ENCODE results near the gene SYT2.
"Not testable (repeated sequence)": the region's sequence is repeated elsewhere in the genome, so short reads cannot be mapped to it uniquely, and the experiment has no call there.

SYT2 gene

GRCh38 chr1:202567738-202568137, 142.5 kb downstream of the SYT2 start:
- no peak for FAIRE-seq

GRCh38 chr1:202565890-202566602, 144.2 kb downstream of the SYT2 start:
- no peak for FAIRE-seq

- no peak for FAIRE-seq
Observed at GRCh38 chr1:202564958-202565495, 145.2 kb downstream of the SYT2 start.

- FAIRE-seq: no peak
Observed at GRCh38 chr1:202563818-202564217, 146.4 kb downstream of the SYT2 start.

GRCh38 chr1:202562444-202563060, 147.7 kb downstream of the SYT2 start:
- FAIRE-seq: no peak

- FAIRE-seq: no peak
Observed at GRCh38 chr1:202561726-202562443, 148.4 kb downstream of the SYT2 start.

- FAIRE-seq: no peak
Observed at GRCh38 chr1:202561240-202561639, 149.0 kb downstream of the SYT2 start.

- not testable (repeated sequence) for FAIRE-seq
Observed at GRCh38 chr1:202557662-202558061, 152.6 kb downstream of the SYT2 start.

- peak; percentile 66 for FAIRE-seq
Observed at GRCh38 chr1:202556037-202556436, 154.2 kb downstream of the SYT2 start.

- peak; percentile 91 for FAIRE-seq
Observed at GRCh38 chr1:202554619-202555018, 155.6 kb downstream of the SYT2 start.

GRCh38 chr1:202553560-202554038, 156.7 kb downstream of the SYT2 start:
- FAIRE-seq: no peak

- peak; percentile 59 for FAIRE-seq
Observed at GRCh38 chr1:202553078-202553477, 157.2 kb downstream of the SYT2 start.

- FAIRE-seq: peak; percentile 61
Observed at GRCh38 chr1:202552615-202553014, 157.6 kb downstream of the SYT2 start.

GRCh38 chr1:202551683-202552082, 158.6 kb downstream of the SYT2 start:
- FAIRE-seq: no peak

GRCh38 chr1:202550088-202550487, 160.2 kb downstream of the SYT2 start:
- FAIRE-seq: peak; percentile 43

GRCh38 chr1:202547215-202547614, 163.0 kb downstream of the SYT2 start:
- no peak for FAIRE-seq

GRCh38 chr1:202546796-202547195, 163.5 kb downstream of the SYT2 start:
- FAIRE-seq: not testable (repeated sequence)

GRCh38 chr1:202546377-202546776, 163.9 kb downstream of the SYT2 start:
- not testable (repeated sequence) for FAIRE-seq

- not testable (repeated sequence) for FAIRE-seq
Observed at GRCh38 chr1:202545647-202546303, 164.5 kb downstream of the SYT2 start.

GRCh38 chr1:202544766-202545449, 165.3 kb downstream of the SYT2 start:
- not testable (repeated sequence) for FAIRE-seq

GRCh38 chr1:202543537-202543936, 166.7 kb downstream of the SYT2 start:
- FAIRE-seq: not testable (repeated sequence)

- not testable (repeated sequence) for FAIRE-seq
Observed at GRCh38 chr1:202542415-202542814, 167.8 kb downstream of the SYT2 start.
